ENCODE measurements around the gene NR3C2. TPM values are rescaled to one million over a fixed set of nuclear protein-coding genes. Genes with fewer than 3 reads are reported as not detected.

The NR3C2 gene
- total and polyA plus RNA-seq, 2 donors = 0.52 to 1.8 TPM

- H3K27me3 ChIP-seq (ENCODE audit: control insufficient read depth in 2 of 2, insufficient read depth in 1 of 2, low read length in 1 of 2) = no peaks in the 10 kb centered on the region
- H3K4me1 ChIP-seq (ENCODE audit: control insufficient read depth in 2 of 2, insufficient read depth in 2 of 2, low read length in 2 of 2) = no peaks in the 10 kb centered on the region
- no peaks in the 10 kb centered on the region for H3K36me3 ChIP-seq (ENCODE audit: control insufficient read depth in 2 of 2, insufficient read depth in 2 of 2, low read length in 1 of 2)
- no peak overlapping the region for H3K4me3 ChIP-seq (ENCODE audit: low read length in 2 of 2)
- no peak overlapping the region for H3K27ac ChIP-seq (ENCODE audit: low read depth in 1 of 2, low read length in 1 of 2)
- H3K9me3 ChIP-seq (ENCODE audit: control insufficient read depth in 2 of 2, insufficient read depth in 1 of 2, low read length in 1 of 2) = no peaks in the 10 kb centered on the region
- 95% methylated on average over 7 of the region's 7 CpGs for WGBS
- no peak for DNase-seq (ENCODE audit: low read depth in 6 of 9, low spot score in 9 of 9)
Observed at GRCh38 chr4:148108766-148109165, 333.4 kb downstream of the NR3C2 start.

GRCh38 chr4:148103597-148104355 lies 338.4 kb downstream of the NR3C2 start:
- H3K4me3 ChIP-seq (ENCODE audit: low read length in 2 of 2) = no peak overlapping the region
- H3K27ac ChIP-seq (ENCODE audit: low read depth in 1 of 2, low read length in 1 of 2) = no peak overlapping the region
- WGBS = 95% methylated on average over 7 of the region's 7 CpGs
- no peaks in the 10 kb centered on the region for H3K9me3 ChIP-seq (ENCODE audit: control insufficient read depth in 2 of 2, insufficient read depth in 1 of 2, low read length in 1 of 2)
- H3K4me1 ChIP-seq (ENCODE audit: control insufficient read depth in 2 of 2, insufficient read depth in 2 of 2, low read length in 2 of 2) = no peaks in the 10 kb centered on the region
- no peaks in the 10 kb centered on the region for H3K27me3 ChIP-seq (ENCODE audit: control insufficient read depth in 2 of 2, insufficient read depth in 1 of 2, low read length in 1 of 2)
- H3K36me3 ChIP-seq (ENCODE audit: control insufficient read depth in 2 of 2, insufficient read depth in 2 of 2, low read length in 1 of 2) = no peaks in the 10 kb centered on the region
- no peak for DNase-seq (ENCODE audit: low read depth in 6 of 9, low spot score in 9 of 9)

GRCh38 chr4:148101790-148102189 lies 340.4 kb downstream of the NR3C2 start:
- Histone ChIP-seq H3K27ac (ENCODE audit: low read depth in 1 of 2, low read length in 1 of 2) (no peak overlapping the region), H3K4me3 (ENCODE audit: low read length in 2 of 2) (no peak overlapping the region), H3K27me3 (ENCODE audit: control insufficient read depth in 2 of 2, insufficient read depth in 1 of 2, low read length in 1 of 2) (no peaks in the 10 kb centered on the region), H3K9me3 (ENCODE audit: control insufficient read depth in 2 of 2, insufficient read depth in 1 of 2, low read length in 1 of 2) (no peaks in the 10 kb centered on the region), H3K4me1 (ENCODE audit: control insufficient read depth in 2 of 2, insufficient read depth in 2 of 2, low read length in 2 of 2) (no peaks in the 10 kb centered on the region), H3K36me3 (ENCODE audit: control insufficient read depth in 2 of 2, insufficient read depth in 2 of 2, low read length in 1 of 2) (no peaks in the 10 kb centered on the region)
- 61% methylated on average over 4 of the region's 4 CpGs for WGBS
- DNase-seq (ENCODE audit: low read depth in 6 of 9, low spot score in 9 of 9) = no peak

GRCh38 chr4:148101235-148101634 lies 341.0 kb downstream of the NR3C2 start:
- no peaks in the 10 kb centered on the region for H3K36me3 ChIP-seq (ENCODE audit: control insufficient read depth in 2 of 2, insufficient read depth in 2 of 2, low read length in 1 of 2)
- H3K4me1 ChIP-seq (ENCODE audit: control insufficient read depth in 2 of 2, insufficient read depth in 2 of 2, low read length in 2 of 2) = no peaks in the 10 kb centered on the region
- no peak overlapping the region for H3K4me3 ChIP-seq (ENCODE audit: low read length in 2 of 2)
- H3K27me3 ChIP-seq (ENCODE audit: control insufficient read depth in 2 of 2, insufficient read depth in 1 of 2, low read length in 1 of 2) = no peaks in the 10 kb centered on the region
- DNase-seq (ENCODE audit: low read depth in 6 of 9, low spot score in 9 of 9) = no peak
- WGBS = 64% methylated on average over 3 of the region's 3 CpGs
- H3K9me3 ChIP-seq (ENCODE audit: control insufficient read depth in 2 of 2, insufficient read depth in 1 of 2, low read length in 1 of 2) = no peaks in the 10 kb centered on the region
- no peak overlapping the region for H3K27ac ChIP-seq (ENCODE audit: low read depth in 1 of 2, low read length in 1 of 2)

GRCh38 chr4:148097801-148098200 lies 344.4 kb downstream of the NR3C2 start:
- 96% methylated on average over 5 of the region's 5 CpGs for WGBS
- no peak overlapping the region for H3K4me3 ChIP-seq (ENCODE audit: low read length in 2 of 2)
- no peaks in the 10 kb centered on the region for H3K27me3 ChIP-seq (ENCODE audit: control insufficient read depth in 2 of 2, insufficient read depth in 1 of 2, low read length in 1 of 2)
- no peaks in the 10 kb centered on the region for H3K36me3 ChIP-seq (ENCODE audit: control insufficient read depth in 2 of 2, insufficient read depth in 2 of 2, low read length in 1 of 2)
- no peak for DNase-seq (ENCODE audit: low read depth in 6 of 9, low spot score in 9 of 9)
- H3K9me3 ChIP-seq (ENCODE audit: control insufficient read depth in 2 of 2, insufficient read depth in 1 of 2, low read length in 1 of 2) = no peaks in the 10 kb centered on the region
- no peak overlapping the region for H3K27ac ChIP-seq (ENCODE audit: low read depth in 1 of 2, low read length in 1 of 2)
- no peaks in the 10 kb centered on the region for H3K4me1 ChIP-seq (ENCODE audit: control insufficient read depth in 2 of 2, insufficient read depth in 2 of 2, low read length in 2 of 2)

GRCh38 chr4:148095346-148095923 lies 346.8 kb downstream of the NR3C2 start:
- H3K9me3 ChIP-seq (ENCODE audit: control insufficient read depth in 2 of 2, insufficient read depth in 1 of 2, low read length in 1 of 2) = no peaks in the 10 kb centered on the region
- no peaks in the 10 kb centered on the region for H3K36me3 ChIP-seq (ENCODE audit: control insufficient read depth in 2 of 2, insufficient read depth in 2 of 2, low read length in 1 of 2)
- H3K27me3 ChIP-seq (ENCODE audit: control insufficient read depth in 2 of 2, insufficient read depth in 1 of 2, low read length in 1 of 2) = no peaks in the 10 kb centered on the region
- 98% methylated on average over 5 of the region's 5 CpGs for WGBS
- H3K27ac ChIP-seq (ENCODE audit: low read depth in 1 of 2, low read length in 1 of 2) = no peak overlapping the region
- no peak for DNase-seq (ENCODE audit: low read depth in 6 of 9, low spot score in 9 of 9)
- H3K4me3 ChIP-seq (ENCODE audit: low read length in 2 of 2) = no peak overlapping the region
- no peaks in the 10 kb centered on the region for H3K4me1 ChIP-seq (ENCODE audit: control insufficient read depth in 2 of 2, insufficient read depth in 2 of 2, low read length in 2 of 2)

GRCh38 chr4:148094149-148094548 lies 348.1 kb downstream of the NR3C2 start:
- Histone ChIP-seq H3K9me3 (ENCODE audit: control insufficient read depth in 2 of 2, insufficient read depth in 1 of 2, low read length in 1 of 2) (no peaks in the 10 kb centered on the region), H3K27ac (ENCODE audit: low read depth in 1 of 2, low read length in 1 of 2) (no peak overlapping the region), H3K4me1 (ENCODE audit: control insufficient read depth in 2 of 2, insufficient read depth in 2 of 2, low read length in 2 of 2) (no peaks in the 10 kb centered on the region), H3K27me3 (ENCODE audit: control insufficient read depth in 2 of 2, insufficient read depth in 1 of 2, low read length in 1 of 2) (no peaks in the 10 kb centered on the region), H3K36me3 (ENCODE audit: control insufficient read depth in 2 of 2, insufficient read depth in 2 of 2, low read length in 1 of 2) (no peaks in the 10 kb centered on the region), H3K4me3 (ENCODE audit: low read length in 2 of 2) (no peak overlapping the region)
- WGBS = 94% methylated on average over 1 of the region's 1 CpG
- no peak for DNase-seq (ENCODE audit: low read depth in 6 of 9, low spot score in 9 of 9)

- Histone ChIP-seq H3K4me1 (ENCODE audit: control insufficient read depth in 2 of 2, insufficient read depth in 2 of 2, low read length in 2 of 2) (no peaks in the 10 kb centered on the region), H3K27me3 (ENCODE audit: control insufficient read depth in 2 of 2, insufficient read depth in 1 of 2, low read length in 1 of 2) (no peaks in the 10 kb centered on the region), H3K36me3 (ENCODE audit: control insufficient read depth in 2 of 2, insufficient read depth in 2 of 2, low read length in 1 of 2) (no peaks in the 10 kb centered on the region), H3K4me3 (ENCODE audit: low read length in 2 of 2) (no peak overlapping the region), H3K27ac (ENCODE audit: low read depth in 1 of 2, low read length in 1 of 2) (no peak overlapping the region), H3K9me3 (ENCODE audit: control insufficient read depth in 2 of 2, insufficient read depth in 1 of 2, low read length in 1 of 2) (no peaks in the 10 kb centered on the region)
- WGBS = over 99% methylated on average over 5 of the region's 5 CpGs
- DNase-seq (ENCODE audit: low read depth in 6 of 9, low spot score in 9 of 9) = no peak
Observed at GRCh38 chr4:148093065-148093464, 349.1 kb downstream of the NR3C2 start.

GRCh38 chr4:148092316-148093014 lies 349.7 kb downstream of the NR3C2 start:
- Histone ChIP-seq H3K4me3 (ENCODE audit: low read length in 2 of 2) (no peak overlapping the region), H3K27ac (ENCODE audit: low read depth in 1 of 2, low read length in 1 of 2) (no peak overlapping the region), H3K4me1 (ENCODE audit: control insufficient read depth in 2 of 2, insufficient read depth in 2 of 2, low read length in 2 of 2) (no peaks in the 10 kb centered on the region), H3K36me3 (ENCODE audit: control insufficient read depth in 2 of 2, insufficient read depth in 2 of 2, low read length in 1 of 2) (no peaks in the 10 kb centered on the region), H3K27me3 (ENCODE audit: control insufficient read depth in 2 of 2, insufficient read depth in 1 of 2, low read length in 1 of 2) (no peaks in the 10 kb centered on the region), H3K9me3 (ENCODE audit: control insufficient read depth in 2 of 2, insufficient read depth in 1 of 2, low read length in 1 of 2) (no peaks in the 10 kb centered on the region)
- WGBS = 99% methylated on average over 11 of the region's 11 CpGs
- no peak for DNase-seq (ENCODE audit: low read depth in 6 of 9, low spot score in 9 of 9)

All from thymus (tissue), 11 donors.